Fibroblast of lung (primary cell): Measurements from ENCODE around the gene ROBO1. TPM values are rescaled to one million over a fixed set of nuclear protein-coding genes. Genes with fewer than 3 reads are reported as not detected.

Experiments
- DNase-seq, 2 donors: peaks; one replicate each; pipeline versions ENCODE4 v3.0.0 to v3.0.0-alpha.2; 2010; ENCODE audit warnings: low read depth in 2 of 2
- H2AFZ ChIP-seq: 2 replicates; pipeline ENCODE4 v1.5.1; 2012; ENCODE audit warnings: low read length, control low read depth, inconsistent platforms
- H3K27ac ChIP-seq: 2 replicates; pipeline ENCODE4 v1.5.1; 2011; ENCODE audit warnings: low read length, control low read depth; ENCODE audit not compliant: insufficient read depth
- H3K27me3 ChIP-seq: 2 replicates; pipeline ENCODE4 v1.5.1; 2011; ENCODE audit warnings: mild to moderate bottlenecking, low read length; ENCODE audit not compliant: control insufficient read depth, insufficient read depth
- H3K36me3 ChIP-seq: 2 replicates; pipeline ENCODE4 v1.5.1; 2011; ENCODE audit warnings: low read length; ENCODE audit not compliant: control insufficient read depth, insufficient read depth
- H3K4me1 ChIP-seq: 2 replicates; pipeline ENCODE4 v1.5.1; 2011; ENCODE audit warnings: low read length; ENCODE audit not compliant: control insufficient read depth, insufficient read depth; ENCODE audit errors: extremely low read depth
- H3K4me2 ChIP-seq: 2 replicates; pipeline ENCODE4 v1.5.1; 2011; ENCODE audit warnings: low read length, control low read depth; ENCODE audit not compliant: insufficient read depth; ENCODE audit errors: extremely low read depth
- H3K4me3 ChIP-seq, 4 experiments: fragments of 200-600 bp in 1 of 4; sonication (generic) in 1 of 4; replicated peaks in 1 of 4; 2 replicates each; pipeline ENCODE4 v1.5.1; 2011 to 2016; ENCODE audit warnings: low read length in 4 of 4, low read depth in 3 of 4, mild to moderate bottlenecking in 3 of 4, control low read depth in 2 of 4, inconsistent platforms in 1 of 4, mixed read lengths in 1 of 4; ENCODE audit not compliant: insufficient read depth in 1 of 4; ENCODE audit errors: control extremely low read depth in 1 of 4
- H3K79me2 ChIP-seq: 2 replicates; pipeline ENCODE4 v1.5.1; 2012; ENCODE audit warnings: mild to moderate bottlenecking, low read length, inconsistent platforms; ENCODE audit not compliant: control insufficient read depth, insufficient read depth
- H3K9ac ChIP-seq: 2 replicates; pipeline ENCODE4 v1.5.1; 2011; ENCODE audit warnings: mild to moderate bottlenecking, low read length, control low read depth; ENCODE audit not compliant: insufficient read depth
- H3K9me3 ChIP-seq: 2 replicates; pipeline ENCODE4 v1.5.1; 2012; ENCODE audit warnings: low read depth, low read length; ENCODE audit not compliant: control insufficient read depth, insufficient read depth
- H4K20me1 ChIP-seq: 2 replicates; pipeline ENCODE4 v1.5.1; 2011; ENCODE audit warnings: low read length; ENCODE audit not compliant: control insufficient read depth, insufficient read depth; ENCODE audit errors: extremely low read depth
- EZH2 ChIP-seq: IDR thresholded peaks from 2 replicates; pipeline ENCODE4 v1.5.1; 2012; ENCODE audit warnings: low read length, control low read depth, mild to moderate bottlenecking; ENCODE audit errors: missing control alignments
- polyA plus RNA-seq, 2 donors: library from polyadenylated mRNA; depleted of rRNA in 1 of 2; stranded (reverse) in 1 of 2; unstranded in 1 of 2; fragments of >200 nt; gene quantifications; 2 replicates each; pipeline ENCODE4 v1.2.1, GENCODE V29; 2011 to 2012; ENCODE audit warnings: missing spikeins in 1 of 2
- total RNA-seq: library from RNA; depleted of rRNA; stranded (reverse); fragments of >200 nt; gene quantifications from 2 replicates; pipeline ENCODE4 v1.2.1, GENCODE V29; 2014
- TF ChIP-seq, protein P1 (sequence below), 2 donors: IDR thresholded peaks in 1 of 2; conservative IDR thresholded peaks in 1 of 2; 1 replicate in 1 of 2; 2 replicates in 1 of 2; pipeline ENCODE4 v1.5.1; 2011 to 2012; ENCODE audit warnings: low read length in 2 of 2, control low read depth in 1 of 2, inconsistent platforms in 1 of 2, low read depth in 1 of 2, mild to moderate bottlenecking in 1 of 2

The ROBO1 gene
- total and polyA plus RNA-seq, 2 donors (not counting 1 experiment from before 2014, with no cell fraction given), result 53.8 to 104 TPM

DNA sequence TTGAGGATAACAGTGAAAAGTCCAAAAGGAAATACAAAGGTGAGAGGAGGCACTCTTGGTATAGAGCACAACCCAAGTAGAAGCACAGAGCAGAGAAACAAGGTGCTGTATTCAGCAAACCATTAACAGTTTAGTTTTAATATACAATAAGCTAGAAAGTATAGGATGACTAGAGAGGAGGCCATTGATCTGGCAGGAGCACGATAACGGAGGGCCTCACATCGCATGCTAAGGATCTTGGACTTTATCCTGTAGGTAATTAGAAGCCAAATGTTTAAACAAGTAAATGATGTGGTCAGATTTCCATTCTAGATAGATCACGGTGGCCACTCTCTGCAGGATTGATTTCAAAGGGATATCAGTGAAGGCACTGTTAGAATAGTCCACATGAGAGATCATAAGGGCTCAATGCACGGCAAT is 935.0 kb downstream of the ROBO1 start:
- H2AFZ ChIP-seq, result no peak overlapping the region
- no peaks in the 10 kb centered on the region for H3K27me3 ChIP-seq
- no peaks in the 10 kb centered on the region for H4K20me1 ChIP-seq
- no peak overlapping the region for H3K4me3 ChIP-seq
- H3K9ac ChIP-seq, result no peak overlapping the region
- no peaks in the 10 kb centered on the region for H3K9me3 ChIP-seq
- H3K4me2 ChIP-seq, result no peak overlapping the region
- TF ChIP-seq EZH2, result no peak
- TF ChIP-seq, protein P1, sequence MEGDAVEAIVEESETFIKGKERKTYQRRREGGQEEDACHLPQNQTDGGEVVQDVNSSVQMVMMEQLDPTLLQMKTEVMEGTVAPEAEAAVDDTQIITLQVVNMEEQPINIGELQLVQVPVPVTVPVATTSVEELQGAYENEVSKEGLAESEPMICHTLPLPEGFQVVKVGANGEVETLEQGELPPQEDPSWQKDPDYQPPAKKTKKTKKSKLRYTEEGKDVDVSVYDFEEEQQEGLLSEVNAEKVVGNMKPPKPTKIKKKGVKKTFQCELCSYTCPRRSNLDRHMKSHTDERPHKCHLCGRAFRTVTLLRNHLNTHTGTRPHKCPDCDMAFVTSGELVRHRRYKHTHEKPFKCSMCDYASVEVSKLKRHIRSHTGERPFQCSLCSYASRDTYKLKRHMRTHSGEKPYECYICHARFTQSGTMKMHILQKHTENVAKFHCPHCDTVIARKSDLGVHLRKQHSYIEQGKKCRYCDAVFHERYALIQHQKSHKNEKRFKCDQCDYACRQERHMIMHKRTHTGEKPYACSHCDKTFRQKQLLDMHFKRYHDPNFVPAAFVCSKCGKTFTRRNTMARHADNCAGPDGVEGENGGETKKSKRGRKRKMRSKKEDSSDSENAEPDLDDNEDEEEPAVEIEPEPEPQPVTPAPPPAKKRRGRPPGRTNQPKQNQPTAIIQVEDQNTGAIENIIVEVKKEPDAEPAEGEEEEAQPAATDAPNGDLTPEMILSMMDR (conservative IDR thresholded peaks at IDR 0.05 in 1 of 2, IDR thresholded peaks at IDR 0.05 in 1 of 2; ENCODE audit: low read depth in 1 of 2, low read length in 2 of 2), result no peak
- no peaks in the 10 kb centered on the region for H3K4me1 ChIP-seq
- no peaks in the 10 kb centered on the region for H3K36me3 ChIP-seq
- DNase-seq, result no peak
- H3K79me2 ChIP-seq, result no peaks in the 10 kb centered on the region
- no peak overlapping the region for H3K27ac ChIP-seq

DNA sequence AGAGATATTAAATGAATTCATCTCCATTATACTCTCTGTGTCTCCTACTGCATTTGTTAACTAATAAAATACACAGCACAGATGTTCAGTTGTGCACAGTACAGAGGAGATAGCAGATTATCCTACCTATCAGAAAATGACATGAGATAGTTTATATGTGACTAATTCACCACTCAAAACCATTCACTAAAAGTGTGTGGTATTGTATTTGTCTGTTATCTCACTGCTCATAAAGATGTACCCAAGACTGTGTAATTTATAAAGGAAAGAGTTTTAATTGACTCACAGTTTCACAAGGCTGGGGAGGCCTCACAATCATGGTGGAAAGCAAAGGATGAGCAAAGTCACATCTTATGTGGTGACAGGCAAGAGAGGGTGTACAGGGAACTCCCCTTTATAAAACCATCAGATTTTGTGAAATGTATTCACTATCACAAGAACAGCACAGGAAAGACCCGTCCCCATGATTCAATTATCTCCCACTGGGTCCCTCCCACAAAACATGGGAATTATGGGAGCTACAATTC is 936.3 kb downstream of the ROBO1 start:
- TF ChIP-seq EZH2, result no peak
- TF ChIP-seq, protein P1 (conservative IDR thresholded peaks at IDR 0.05 in 1 of 2, IDR thresholded peaks at IDR 0.05 in 1 of 2; ENCODE audit: low read depth in 1 of 2, low read length in 2 of 2), result no peak
- Histone ChIP-seq H3K9me3 (no peaks in the 10 kb centered on the region), H3K4me1 (no peaks in the 10 kb centered on the region), H3K36me3 (no peaks in the 10 kb centered on the region), H4K20me1 (no peaks in the 10 kb centered on the region), H3K4me3 (no peak overlapping the region), H3K4me2 (no peak overlapping the region), H3K27me3 (no peaks in the 10 kb centered on the region), H3K79me2 (no peaks in the 10 kb centered on the region), H2AFZ (no peak overlapping the region), H3K9ac (no peak overlapping the region), H3K27ac (no peak overlapping the region)
- no peak for DNase-seq

DNA sequence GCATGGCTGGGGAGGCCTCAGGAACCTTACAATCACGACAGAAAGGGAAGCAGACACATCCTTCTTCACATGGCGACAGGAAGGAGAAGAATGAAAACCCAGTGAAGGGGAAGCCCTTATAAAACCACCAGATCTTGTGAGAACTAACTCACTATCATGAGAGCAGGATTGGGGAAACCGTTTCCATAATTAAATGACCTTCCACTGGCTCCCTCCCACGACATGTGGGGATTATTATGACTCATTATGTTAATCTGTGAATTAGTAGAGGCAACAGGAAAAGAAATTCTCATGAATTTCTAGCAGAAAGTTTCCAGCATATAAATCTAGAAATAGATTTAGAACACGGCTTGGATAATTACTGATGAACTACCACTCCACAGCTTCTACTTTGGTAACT is 937.3 kb downstream of the ROBO1 start:
- Histone ChIP-seq H3K4me1 (no peaks in the 10 kb centered on the region), H3K9me3 (no peaks in the 10 kb centered on the region), H3K36me3 (no peaks in the 10 kb centered on the region), H3K27me3 (no peaks in the 10 kb centered on the region), H3K79me2 (no peaks in the 10 kb centered on the region), H3K9ac (no peak overlapping the region), H3K4me3 (no peak overlapping the region), H2AFZ (no peak overlapping the region), H3K4me2 (no peak overlapping the region), H3K27ac (no peak overlapping the region), H4K20me1 (no peaks in the 10 kb centered on the region)
- TF ChIP-seq EZH2, result no peak
- TF ChIP-seq, protein P1 (conservative IDR thresholded peaks at IDR 0.05 in 1 of 2, IDR thresholded peaks at IDR 0.05 in 1 of 2; ENCODE audit: low read depth in 1 of 2, low read length in 2 of 2), result no peak
- no peak for DNase-seq
